NCI-H1436 treated with DMSO at 0.1 percent for 48 hours (cell line): Measurements from ENCODE around the gene RNF186.
"Not testable (repeated sequence)": the region's sequence is repeated elsewhere in the genome, so short reads cannot be mapped to it uniquely, and the experiment has no call there.

Experiments
- DNase-seq: peaks from one replicate; lab custom pipeline; 2025; lab: John Stamatoyannopoulos, UW

Gene RNF186

GRCh38 chr1:19824541-19824940 lies 9.5 kb upstream of the RNF186 start:
- DNase-seq, result no peak

GRCh38 chr1:19824036-19824435 lies 9.0 kb upstream of the RNF186 start:
- DNase-seq, result no peak

GRCh38 chr1:19819701-19820100 lies 4.6 kb upstream of the RNF186 start:
- DNase-seq, result no peak

DNA sequence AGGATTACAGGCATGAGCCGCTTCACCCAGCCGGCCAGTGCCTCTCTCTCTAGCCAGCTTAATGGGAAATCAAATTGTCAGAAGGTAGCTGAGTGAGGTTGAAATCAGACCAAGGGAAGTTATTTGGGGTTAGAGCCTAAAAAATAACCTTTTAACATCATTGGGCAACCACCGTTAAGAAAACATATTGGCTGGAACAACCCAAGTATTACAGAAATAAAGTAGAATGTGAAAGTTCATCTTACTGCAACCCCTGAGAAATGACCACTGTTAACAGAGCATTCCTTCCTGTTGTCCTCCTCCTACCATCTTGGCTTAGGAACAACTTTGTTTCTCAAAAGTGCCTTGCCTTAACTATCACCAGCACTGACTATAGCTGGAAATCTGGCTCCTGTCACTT lies 3.2 kb upstream of the RNF186 start:
- DNase-seq, result no peak

- no peak for DNase-seq
Observed at GRCh38 chr1:19817160-19817559, 2.1 kb upstream of the RNF186 start.

DNA sequence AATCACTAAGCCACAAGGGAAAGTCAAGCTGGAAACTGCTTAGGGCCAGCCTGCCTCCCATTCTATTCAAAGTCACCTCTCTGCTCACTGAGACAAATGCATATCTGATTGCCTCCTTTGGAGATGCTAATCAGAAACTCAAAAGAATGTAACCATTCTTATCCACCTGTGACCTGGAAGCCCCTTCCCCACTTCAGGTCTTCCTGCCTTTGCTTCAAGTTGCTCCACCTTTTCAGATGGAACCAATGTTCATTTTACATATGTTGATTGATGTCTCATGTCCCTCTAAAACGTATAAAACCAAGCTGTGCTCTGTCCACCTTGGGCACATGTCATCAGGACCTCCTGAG lies 1.6 kb upstream of the RNF186 start:
- DNase-seq, result not testable (repeated sequence)

DNA sequence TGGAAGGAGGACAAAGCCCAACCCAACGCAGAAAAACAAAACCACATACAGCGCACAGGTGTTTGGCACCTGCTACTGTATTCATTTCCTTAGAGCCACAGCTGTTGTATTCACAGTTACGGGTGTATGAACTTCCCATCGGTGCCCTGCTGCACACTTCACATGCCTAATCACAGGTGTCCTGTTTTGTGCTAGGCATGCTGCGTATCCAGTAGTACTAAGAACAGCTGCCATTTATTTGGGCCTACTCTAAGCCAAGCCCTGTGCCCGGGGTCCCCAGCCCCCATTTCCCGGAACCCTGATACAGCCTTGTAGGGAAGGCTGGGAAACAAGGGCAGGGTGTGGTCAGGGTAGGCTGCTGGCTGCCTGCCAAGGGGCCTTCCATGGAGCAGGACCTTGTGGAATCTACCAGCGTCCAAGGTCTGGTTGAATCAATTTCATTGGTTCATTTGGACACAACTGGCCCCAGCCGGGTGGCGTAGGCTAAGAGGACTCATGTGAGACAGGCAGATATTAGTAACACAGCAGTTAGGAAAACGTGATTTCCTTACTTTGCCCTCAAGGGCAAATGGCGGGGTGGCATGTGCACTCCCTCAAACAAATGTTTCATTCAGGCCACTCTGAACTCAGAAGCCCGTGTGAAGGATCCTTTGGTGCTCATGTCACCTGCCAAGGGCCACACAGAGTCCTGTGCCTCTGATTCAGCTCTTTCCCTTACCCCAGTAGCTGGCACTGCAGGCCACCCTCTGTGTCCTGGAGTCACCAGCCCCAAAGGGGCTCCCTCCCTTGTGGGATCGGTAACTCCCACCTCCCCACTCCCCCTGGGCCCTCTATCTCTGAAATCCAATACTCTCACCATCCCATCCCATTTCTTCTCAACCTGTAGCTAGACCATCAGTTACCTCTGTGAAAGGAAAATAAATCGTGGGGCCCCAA lies 986 bp upstream of the RNF186 start:
- peak; percentile 15 for DNase-seq

- no peak for DNase-seq
Observed at GRCh38 chr1:19814244-19814661, 830 bp downstream of the RNF186 start.

GRCh38 chr1:19813643-19813960 lies 1.5 kb downstream of the RNF186 start:
- no peak for DNase-seq

- no peak for DNase-seq
Observed at GRCh38 chr1:19812875-19813642, 2.0 kb downstream of the RNF186 start.

DNA sequence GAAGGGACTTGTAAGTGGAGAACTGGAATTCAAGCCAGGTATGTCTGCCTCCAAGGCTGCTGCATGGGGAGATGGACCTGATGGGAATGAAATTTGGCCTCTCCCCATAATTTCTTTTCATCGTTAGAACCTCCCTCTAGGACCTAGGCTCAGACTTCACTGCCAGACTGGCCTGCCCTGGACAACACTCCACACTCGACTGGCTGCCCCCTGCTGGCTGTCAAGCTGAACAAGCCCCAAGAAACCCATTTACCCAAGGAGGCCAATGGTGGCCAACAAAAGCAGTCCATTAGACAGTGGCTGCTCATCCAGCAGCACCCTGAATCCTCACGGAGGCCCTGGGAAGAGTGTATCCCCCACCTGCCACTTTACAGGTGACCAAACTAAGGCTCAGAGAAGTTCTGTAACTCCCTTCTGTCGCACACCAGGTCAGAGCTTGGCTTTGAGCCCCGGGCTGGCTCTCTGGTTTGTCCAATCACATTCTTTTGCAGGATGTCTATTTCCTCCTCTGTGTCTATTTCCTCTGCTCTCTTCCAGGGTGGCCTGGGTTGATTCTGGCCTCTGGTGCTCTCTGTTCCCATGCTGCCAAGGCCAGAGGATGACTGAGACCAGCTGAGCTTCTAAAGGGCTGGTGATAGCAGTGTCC lies 3.8 kb downstream of the RNF186 start:
- DNase-seq, result no peak

- no peak for DNase-seq
Observed at GRCh38 chr1:19809044-19809750, 5.9 kb downstream of the RNF186 start.

DNA sequence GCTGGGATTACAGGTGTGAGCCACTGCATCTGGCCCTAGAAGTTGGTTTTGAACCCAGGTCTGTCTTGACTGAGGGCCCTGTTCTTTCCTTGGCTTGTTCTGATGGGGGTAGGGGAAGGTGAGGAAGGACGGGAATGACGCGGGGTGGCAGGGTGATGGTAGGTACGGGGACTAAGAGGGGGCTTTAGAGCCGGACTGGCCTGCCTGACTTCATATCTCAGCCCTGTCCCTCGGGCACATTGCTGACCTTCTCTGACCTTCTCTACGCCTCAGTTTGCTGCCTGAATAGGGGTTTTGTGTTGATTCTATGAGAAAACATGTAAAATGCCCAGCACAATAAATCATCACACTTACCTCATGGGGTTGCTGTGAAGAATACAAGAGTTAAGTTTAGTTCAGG lies 6.7 kb downstream of the RNF186 start:
- no peak for DNase-seq

DNA sequence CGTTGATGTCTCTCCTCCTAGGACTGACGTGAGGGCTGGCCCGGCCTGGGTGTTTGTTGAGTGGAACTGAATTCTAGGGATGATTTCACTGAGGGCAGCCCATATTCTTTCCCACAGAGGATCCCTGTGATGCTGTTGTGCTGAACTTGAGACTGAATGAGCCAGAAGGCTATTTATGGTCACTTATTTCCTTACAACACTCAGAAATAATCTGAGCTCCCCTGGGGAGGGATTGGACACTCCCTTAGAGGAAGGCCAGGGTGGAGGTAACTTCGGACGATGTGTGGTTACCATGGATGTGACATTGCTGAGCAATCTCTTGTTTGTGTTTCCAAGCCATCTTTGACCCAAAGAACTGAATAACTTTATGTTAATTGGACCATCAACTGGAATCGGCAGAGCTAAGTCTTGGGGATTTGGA lies 10.2 kb downstream of the RNF186 start:
- DNase-seq, result no peak

DNA sequence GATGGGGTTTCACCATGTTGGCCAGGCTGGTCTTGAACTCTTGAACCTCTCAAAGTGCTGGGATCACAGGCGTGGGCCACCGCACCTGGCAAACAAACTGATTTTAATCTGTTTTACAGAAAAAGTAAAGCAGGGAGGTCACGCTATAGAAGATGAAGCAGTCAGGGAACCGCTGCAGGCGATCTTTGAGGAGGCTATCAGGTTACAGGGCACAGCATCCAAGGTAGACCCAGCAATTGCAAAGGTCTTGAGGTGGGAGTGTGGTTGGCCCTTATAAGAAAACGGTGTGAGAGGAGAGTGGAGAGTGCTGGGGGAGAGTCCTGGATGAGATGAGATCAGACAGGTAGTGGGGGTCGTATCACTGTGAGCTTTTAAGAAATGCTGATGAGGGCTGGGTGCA lies 12.8 kb downstream of the RNF186 start:
- DNase-seq, result no peak

DNA sequence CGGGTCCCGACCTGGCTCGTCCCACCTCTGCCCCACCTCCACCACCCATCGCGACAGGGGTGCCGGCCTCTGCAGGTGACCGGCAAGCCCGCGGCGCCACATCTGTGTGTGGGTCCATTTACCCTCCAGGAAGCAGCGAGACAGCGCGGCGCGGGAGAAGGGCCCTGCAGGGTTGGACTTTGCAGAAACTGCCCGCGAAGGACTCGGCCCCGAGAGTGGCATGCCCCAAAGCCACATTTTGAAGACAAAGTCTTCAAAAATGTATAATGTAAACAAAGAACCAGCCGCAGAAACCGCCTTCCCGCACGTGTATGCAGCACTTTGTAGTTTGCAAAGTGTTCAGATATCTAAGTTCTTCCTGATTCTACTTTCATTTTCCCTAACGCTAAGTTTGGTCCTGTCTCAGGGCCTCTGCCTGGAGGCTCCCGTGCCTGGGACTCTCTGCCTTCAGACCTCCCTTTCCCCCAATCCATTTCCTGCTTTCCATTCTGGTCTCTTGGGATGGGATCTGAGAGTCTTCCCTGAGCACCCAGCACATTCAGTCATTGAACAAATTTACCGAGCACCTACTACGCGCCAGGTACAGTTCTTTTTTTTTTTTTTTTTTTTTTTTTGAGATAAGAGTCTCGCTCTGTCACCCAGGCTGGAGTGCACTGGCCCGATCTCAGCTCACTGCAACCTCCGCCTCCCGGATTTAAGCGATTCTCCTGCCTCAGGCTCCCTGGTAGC lies 14.8 kb downstream of the RNF186 start:
- no peak for DNase-seq

DNA sequence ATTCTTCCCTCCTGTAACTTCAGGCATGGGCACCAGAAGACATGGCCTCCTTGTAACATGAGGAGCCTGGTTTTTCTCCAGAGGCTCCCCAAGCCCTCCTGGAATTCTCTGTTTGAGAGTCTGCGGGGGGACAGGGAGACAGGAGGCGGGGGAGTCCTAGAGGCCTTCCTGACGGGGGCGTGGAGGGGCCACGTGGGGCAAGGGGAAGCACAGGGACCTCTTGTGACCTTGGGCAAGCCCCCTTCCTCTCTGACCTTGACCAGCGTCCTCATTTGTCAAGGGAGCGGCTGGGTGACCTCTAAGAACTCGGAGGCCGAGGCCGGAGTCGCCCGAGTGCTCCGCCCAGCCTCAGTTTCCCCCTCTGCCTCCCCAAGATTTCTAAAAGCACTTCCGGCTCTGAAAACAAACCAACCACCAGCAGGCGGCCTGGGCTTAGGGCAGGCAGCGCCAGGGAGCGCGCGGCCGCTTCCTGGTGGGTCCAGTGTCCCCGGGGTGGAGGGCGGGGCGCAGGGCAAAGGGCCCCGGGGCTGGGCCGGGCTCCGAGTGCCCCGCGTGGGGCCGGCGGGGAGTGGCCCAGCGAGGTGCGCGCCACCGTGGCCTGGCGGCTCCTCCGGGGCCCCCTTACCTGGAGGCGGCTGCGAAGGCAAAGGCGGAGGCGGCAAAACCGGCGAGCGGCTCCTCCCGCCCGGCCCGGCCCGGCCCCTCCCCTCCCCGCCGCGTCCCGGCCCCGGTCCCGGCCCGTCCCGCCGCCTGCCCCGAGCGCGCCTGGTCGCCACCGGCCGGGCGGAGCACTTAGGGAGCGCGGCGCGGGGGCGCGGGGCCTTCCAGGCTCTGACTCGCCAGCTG lies 15.6 kb downstream of the RNF186 start, which contains the start of gene TMCO4:
Gene TMCO4 (minus strand): TSS at position 687 of the 846 bp plus-strand sequence. CDS start 19,158 bp downstream, outside the sequence.
- no peak for DNase-seq

GRCh38 chr1:19798486-19799229 lies 16.4 kb downstream of the RNF186 start:
- DNase-seq, result no peak

DNA sequence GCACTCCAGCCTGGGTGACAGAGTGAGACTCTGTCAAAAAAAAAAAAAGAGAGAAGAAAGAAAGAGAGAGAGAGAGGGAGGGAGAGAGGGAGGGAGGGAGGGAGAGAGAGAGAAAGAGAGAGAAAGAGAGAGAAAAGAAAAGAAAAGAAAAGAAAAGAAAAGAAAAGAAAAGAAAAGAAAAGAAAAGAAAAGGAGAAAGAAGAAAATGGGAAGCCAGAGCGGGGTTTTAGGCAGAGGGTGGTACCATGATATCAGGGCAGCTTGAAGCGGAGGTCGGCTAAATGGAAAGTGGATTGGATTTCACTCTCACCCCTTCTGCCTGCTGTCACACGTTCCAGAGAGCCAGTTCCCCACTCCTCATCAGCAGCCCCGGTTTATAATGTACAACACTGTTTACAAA lies 17.3 kb downstream of the RNF186 start:
- DNase-seq, result no peak

DNA sequence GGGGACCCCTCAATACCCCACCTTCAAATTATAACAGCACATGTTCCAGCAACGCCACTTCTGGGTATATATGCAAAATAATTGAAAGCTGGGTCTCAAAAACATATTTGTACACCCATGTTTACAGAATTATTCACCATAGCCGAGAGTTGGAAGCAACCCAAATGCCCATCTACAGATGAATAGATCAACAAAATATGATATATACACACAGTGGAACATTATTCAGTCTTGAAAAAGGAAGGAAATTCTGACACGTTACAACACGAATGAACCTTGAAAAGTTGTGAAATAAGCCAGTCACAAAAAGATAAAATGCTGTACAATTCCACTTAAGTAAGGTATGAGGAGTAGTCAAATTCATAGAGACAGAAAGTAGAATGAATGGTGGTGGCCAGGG lies 20.5 kb downstream of the RNF186 start:
- DNase-seq, result no peak
